Renal cortical epithelial cell (primary cell): Measurements from ENCODE around the gene ACOX2. TPM values are rescaled to one million over a fixed set of nuclear protein-coding genes. Genes with fewer than 3 reads are reported as not detected.

ENCODE experiments used
- DNase-seq: peaks from one replicate; pipeline ENCODE4 v3.0.0-alpha.2; 2011; ENCODE audit warnings: low read depth
- total RNA-seq: library from RNA; depleted of rRNA; stranded (reverse); fragments of >200 nt; gene quantifications from 2 replicates; pipeline ENCODE4 v1.2.3, GENCODE V29; 2014

ACOX2 gene
- total RNA-seq, 1 donor from 2014 or later: 0.75 TPM

- no peak for DNase-seq
These were observed 29.6 kb upstream of the ACOX2 start for GRCh38 chr3:58566398-58567250.

- DNase-seq: no peak
These were observed 28.8 kb upstream of the ACOX2 start for GRCh38 chr3:58565621-58566397.

- peak; percentile 80 for DNase-seq
These were observed 27.6 kb upstream of the ACOX2 start for GRCh38 chr3:58564456-58565160.

- no peak for DNase-seq
These were observed 27.1 kb upstream of the ACOX2 start for GRCh38 chr3:58564054-58564453.

GRCh38 chr3:58563386-58564035 is 26.5 kb upstream of the ACOX2 start:
- DNase-seq: peak; percentile 65

- DNase-seq: no peak
These were observed 25.5 kb upstream of the ACOX2 start for GRCh38 chr3:58562498-58562897.

GRCh38 chr3:58560771-58561311 is 23.9 kb upstream of the ACOX2 start:
- DNase-seq: peak; percentile 95

GRCh38 chr3:58559586-58559985 is 22.6 kb upstream of the ACOX2 start:
- DNase-seq: no peak

GRCh38 chr3:58557491-58557890 is 20.5 kb upstream of the ACOX2 start:
- DNase-seq: no peak

GRCh38 chr3:58556761-58557221 is 19.8 kb upstream of the ACOX2 start:
- DNase-seq: no peak

GRCh38 chr3:58556001-58556400 is 19.0 kb upstream of the ACOX2 start:
- DNase-seq: no peak

GRCh38 chr3:58555203-58555602 is 18.2 kb upstream of the ACOX2 start:
- no peak for DNase-seq

- no peak for DNase-seq
These were observed 16.0 kb upstream of the ACOX2 start for GRCh38 chr3:58553003-58553402.

- no peak for DNase-seq
These were observed 14.7 kb upstream of the ACOX2 start for GRCh38 chr3:58551636-58552180.

GRCh38 chr3:58544541-58544940 is 7.6 kb upstream of the ACOX2 start:
- DNase-seq: no peak

GRCh38 chr3:58540176-58540858 is 3.3 kb upstream of the ACOX2 start:
- DNase-seq: no peak

- DNase-seq: no peak
These were observed 2.6 kb upstream of the ACOX2 start for GRCh38 chr3:58539626-58540025.

- peak; percentile 68 for DNase-seq
These were observed 667 bp upstream of the ACOX2 start for GRCh38 chr3:58537412-58538301.
